Stimulated activated CD8-positive, alpha-beta memory T cell treated with anti-CD3 and anti-CD28 coated beads, Interleukin-4, amount 100 ng/mL, for 24 hours (primary cell): ENCODE measurements around the gene CEP112.

Experiments used
- DNase-seq: peaks from one replicate; pipeline ENCODE4 v3.0.0-alpha.2; 2020; ENCODE audit warnings: low read depth

CEP112 gene

DNA sequence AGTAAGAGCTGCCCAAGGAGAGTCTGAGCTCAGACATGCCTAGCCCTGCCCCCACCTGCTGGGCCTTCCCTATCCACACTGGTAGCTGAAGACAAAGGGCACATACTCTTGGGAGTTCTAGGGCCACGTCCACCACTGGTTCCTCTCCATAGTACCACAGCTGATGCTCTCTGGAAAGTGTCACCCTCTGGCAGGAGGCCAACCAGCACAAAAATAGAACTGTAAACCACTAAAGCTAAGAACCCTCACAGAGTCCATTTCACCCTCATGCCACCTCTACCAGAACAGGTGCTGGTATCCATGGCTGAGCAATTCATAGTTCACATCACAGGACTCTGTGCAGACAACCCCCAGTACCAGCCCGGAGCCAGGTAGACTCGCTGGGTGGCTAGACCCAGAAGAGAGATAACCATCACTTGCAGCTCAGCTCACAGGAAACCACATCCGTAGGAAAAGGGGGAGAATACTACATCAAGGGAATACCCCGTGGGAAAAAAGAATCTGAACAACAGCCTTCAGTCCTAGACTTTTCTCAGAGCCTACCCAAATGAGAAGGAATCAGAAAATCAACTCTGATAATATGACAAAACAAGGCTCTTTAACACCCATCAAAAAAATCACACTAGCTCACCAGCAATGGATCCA, 115.3 kb downstream of the CEP112 start:
- DNase-seq, result no peak

DNA sequence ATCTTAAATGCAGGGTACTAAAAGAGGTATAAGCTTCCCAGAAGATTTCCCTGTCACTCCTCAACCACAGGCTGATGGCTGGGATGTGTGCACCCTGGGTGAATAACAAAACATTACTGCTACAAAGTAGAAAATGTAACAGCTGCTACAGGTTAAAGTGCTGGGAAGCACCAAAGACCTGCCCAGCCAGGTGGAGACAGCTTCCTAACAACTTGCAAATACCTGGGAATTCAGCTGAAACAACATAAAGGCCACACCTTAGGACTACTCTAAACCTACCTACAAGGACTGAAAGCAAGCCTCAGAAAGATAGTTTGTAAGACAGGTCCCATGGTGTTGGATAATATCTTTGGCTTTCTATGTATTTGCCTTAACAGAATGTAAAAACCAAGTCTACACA, 118.5 kb downstream of the CEP112 start:
- no peak for DNase-seq

DNA sequence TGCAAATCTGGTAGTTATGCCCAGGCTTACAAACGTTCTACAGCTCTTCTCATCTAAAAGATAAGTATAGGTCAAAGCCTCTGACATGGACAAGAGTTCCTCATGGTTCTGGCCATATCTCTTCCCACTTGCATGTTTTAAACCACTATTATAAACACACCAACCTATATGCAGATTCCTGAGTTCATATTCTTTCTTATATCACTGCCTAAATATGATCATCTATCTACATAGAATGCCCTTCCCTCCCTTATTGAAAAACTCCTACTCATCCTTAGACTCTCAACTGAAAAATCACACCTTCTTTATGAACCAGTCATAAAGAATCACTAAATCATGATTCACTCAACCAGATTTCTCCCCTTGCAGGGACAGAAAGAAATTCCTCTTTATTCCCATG, 128.2 kb downstream of the CEP112 start:
- DNase-seq, result no peak

DNA sequence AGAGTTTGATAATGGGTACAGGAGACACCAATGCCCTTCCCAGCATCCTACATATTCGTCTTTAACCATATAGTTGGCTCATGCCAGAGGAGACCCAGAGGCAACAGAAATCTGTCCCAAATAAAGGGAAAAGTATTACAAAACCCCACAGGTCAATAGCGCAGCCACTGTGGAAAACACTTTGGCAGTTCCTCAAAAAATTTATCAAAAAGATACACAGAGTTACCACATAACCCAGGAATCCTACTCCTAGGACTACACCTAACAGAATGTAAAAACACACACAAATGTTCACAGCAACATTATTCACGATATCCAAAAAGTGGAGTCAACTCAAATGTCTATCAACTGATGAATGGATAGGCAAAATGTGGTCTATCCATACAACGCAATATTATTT, 135.8 kb downstream of the CEP112 start:
- DNase-seq, result no peak

DNA sequence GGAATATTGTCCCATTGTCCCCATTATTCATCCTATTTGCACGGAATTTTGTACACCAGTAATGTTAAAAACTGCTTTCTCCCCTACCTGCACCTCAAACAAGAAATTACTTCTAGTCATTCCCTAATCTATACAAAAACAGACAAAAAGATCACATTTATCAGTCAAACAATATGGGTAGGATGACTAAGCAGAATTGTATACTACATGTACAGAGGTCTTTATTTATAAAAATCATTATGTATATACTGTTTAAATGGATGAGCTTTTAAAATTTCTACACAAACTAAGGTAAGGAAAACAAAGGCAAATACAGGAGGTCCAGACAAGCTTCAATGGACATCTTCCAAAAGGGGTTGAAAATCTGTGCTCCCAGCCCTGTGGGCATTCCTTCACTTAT, 137.7 kb downstream of the CEP112 start:
- no peak for DNase-seq

DNA sequence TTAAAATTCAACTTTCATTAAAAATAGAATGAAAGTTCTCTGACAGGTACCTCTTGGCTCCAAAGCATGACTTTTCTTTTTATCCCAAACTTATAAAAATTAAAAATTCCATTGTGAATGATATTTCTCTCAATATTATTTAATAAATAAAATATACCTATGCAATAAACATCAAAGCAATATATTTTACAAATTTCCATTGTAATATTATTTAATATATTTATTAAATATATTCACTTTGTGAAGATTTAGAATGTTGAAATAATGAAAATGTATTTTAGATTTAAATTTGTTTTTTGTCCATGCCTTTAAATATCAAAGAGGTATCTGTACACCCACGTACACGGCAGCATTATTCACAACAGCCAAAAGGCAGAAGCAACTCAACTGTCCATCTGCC, 147.8 kb downstream of the CEP112 start:
- no peak for DNase-seq

DNA sequence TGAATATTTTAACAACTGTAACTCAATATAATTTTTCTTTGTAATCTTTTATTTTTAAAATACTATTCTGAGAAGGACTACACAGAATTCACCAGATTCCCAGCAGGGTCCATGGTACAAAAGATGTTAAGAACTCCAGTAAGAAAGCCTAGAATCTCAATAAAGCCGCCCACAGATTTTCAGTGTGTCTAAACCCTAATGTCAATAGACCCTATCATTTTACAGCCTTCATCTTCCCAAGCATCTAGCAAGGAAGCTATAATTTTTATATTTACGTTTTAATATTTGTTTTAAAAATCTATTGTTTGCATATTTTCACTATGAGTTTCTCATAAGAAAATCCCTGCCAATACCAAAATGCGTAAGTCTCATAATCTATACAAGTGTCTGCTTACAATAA, 148.5 kb downstream of the CEP112 start:
- DNase-seq, result no peak

DNA sequence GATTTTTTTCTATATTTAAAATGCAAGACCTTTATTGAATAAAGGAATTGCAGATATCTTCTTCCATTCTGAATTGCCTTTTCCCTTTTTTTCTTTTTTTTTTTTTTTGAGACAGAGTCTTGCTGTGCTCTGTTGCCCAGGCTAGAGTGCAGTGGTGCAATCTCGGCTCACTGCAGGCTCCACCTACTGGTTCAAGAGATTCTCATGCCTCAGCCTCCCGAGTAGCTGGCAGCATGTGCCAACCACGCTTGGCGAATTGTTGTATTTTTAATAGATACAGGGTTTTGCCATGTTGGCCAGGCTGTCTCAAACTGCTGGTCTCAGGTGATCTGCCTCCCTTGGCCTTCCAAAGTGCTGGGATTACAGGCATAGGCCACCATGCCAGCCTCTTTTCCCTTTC, 151.5 kb downstream of the CEP112 start:
- no peak for DNase-seq

DNA sequence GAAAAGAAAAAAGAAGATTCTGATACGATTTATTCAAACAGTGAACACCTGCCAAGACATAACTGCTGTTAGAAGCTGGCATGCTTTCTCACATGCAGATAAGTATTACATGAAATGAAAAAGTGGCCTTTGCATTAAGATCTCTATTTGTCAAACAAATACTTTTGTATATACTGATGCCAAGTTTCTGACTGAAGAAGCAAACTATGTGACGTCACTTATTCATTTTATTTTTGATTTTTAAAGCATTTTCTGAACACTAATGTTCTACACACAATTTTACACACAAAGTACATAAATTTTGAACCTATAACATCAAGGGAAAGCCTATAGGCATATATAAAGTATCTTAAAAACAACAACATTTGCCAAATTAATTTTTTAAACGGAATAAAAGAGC, 153.8 kb downstream of the CEP112 start:
- no peak for DNase-seq

DNA sequence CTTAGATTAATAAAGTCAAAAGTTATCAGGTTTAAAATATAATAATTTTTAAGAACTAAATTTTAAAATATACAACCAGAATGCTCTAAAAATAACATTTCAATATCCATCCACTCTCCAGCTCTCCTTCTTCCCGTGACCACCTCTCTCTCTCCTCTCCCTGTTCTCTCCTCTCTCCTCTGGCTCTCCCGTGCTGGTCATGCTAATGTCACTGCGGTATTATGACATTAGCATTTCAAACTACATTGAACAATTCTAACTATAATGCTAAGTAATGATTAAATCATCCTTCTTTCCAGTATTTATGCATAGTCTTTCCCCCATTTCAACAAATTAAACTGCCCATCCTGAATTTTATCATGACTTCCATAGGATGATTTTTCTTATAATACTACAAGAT, 154.7 kb downstream of the CEP112 start:
- DNase-seq, result no peak

DNA sequence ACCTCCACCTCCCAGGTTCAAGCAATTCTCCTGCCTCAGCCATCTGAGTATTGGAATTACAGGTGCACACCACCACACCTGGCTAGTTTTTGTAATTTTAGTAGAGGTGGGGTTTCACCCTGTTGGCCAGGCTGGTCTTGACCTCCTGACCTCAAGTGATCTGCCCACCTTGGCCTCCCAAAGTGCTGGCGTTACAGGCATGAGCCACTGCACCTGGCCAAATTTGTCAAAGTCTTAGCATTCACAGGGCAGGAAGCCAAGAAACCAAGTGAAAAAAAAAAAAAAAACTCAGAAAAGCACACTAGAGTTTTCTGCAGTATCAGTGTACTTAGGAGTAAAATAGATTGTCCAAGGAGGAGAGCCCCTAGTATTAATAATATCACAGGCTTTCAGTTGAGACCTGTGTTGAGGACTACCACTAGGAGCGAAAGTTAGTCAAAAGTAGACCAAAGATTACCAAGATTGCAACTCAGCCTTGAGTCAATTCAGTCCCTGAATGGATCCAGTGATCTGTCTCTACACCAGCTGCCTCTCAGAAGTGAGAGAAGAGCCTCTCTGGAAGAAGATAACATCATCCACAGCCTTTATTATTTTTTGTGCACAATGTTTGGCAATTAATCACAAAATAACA, 159.7 kb downstream of the CEP112 start:
- DNase-seq, result no peak

DNA sequence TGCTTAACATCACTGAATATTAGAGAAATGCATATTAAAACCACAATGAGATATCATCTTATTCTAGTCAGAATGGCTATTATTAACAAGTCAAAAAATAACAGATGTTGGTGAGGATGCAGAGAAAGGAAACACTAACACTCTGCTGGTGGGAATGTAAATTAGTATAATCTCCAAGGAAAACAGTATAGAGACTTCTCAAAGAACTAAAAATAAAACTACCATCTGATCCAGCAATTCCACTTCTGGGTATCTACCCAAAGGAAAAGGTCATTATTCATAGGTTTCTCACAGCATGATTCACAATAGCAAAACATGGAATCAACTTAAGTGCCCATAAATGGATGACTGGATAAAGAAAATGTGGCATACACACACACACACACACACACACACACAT, 166.4 kb downstream of the CEP112 start:
- DNase-seq, result no peak

DNA sequence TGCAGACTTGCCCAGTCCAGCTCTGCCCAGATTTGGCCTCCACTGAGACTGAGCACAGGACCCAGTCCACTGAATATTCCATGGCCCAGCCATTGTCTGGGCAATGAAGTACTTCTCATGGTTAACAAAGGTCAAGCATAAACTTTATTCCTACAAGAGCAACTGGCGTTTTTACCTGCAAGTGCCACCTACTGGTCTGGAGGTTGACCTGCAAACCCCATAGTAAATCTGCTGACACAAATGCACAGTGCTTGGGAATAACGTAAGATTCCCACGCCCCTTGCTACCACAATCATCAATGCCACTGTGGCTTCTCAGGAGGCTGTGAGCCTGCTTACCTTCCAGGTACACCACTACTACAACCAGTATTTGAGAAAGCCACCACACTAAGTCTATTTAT, 170.2 kb downstream of the CEP112 start:
- DNase-seq, result no peak

DNA sequence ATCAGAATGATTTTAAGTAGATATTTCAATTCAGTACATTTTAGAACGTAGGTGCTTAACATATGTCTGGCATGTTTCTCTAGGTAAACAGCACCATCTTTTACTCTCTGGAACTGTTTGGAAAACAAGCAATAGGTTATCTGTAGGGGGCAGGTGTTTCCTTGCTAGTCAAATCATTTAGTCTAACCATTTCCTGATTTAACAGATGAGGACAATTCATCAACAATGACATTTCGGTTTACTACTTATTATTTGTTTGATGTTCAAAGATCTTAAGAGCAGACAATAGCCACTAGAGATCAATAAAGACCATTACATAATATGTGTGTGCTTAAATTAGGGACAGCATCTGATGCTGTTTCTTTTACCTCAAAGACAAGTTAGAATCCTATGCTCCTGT, 173.1 kb downstream of the CEP112 start:
- no peak for DNase-seq

DNA sequence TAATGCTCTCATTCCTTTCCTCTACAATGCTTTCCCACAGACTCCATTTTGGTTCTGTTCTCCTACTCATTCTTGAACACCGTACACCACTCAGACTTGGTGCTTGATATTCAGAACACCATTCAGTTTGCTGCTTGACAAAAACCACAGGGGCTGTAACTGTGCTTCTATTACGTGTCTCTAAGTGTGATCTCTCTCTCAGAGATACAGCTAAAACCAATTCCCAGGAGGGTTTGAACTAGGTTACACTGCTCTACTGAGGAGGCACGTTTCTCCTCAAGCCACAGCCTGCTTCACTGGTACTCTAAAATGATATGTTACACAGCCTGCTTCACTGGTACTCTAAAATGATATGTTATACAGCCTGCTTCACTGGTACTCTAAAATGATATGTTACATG, 175.7 kb downstream of the CEP112 start:
- no peak for DNase-seq

DNA sequence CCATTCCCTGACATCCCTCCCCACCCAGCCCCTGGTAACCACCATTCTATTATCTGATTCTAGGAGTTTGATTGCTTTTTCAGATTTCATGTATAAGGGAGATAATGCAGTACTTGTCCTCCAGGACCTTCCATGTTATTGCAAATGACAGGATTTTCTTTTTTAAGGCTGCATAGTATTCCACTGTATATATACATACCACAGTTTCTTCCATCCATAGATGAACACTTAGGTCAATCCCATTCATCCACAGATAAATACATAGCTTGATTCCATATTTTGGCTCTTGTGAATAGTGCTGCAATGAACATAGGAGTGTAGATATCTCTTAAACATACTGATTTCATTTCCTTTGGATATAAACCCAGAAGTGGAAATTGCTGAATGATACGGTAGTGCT, 183.3 kb downstream of the CEP112 start:
- no peak for DNase-seq

DNA sequence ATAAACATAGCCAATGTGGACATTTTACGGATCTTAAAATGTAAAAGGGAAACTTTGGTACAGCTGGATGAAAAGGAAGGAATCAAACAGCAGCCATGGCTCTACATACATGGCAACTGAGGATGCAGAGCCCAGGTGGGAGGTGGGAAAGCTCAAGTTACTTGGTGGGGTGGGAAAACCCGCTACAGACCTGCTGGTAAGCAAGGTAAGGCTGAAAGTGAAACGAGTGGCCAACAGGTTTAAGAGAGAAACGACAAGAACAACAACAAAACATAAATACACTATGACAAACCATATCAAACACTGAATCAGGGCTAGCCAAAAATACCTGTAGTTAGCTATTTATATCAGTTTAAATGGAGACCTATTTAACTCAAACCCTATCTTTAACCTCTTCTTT, 185.3 kb downstream of the CEP112 start:
- no peak for DNase-seq

DNA sequence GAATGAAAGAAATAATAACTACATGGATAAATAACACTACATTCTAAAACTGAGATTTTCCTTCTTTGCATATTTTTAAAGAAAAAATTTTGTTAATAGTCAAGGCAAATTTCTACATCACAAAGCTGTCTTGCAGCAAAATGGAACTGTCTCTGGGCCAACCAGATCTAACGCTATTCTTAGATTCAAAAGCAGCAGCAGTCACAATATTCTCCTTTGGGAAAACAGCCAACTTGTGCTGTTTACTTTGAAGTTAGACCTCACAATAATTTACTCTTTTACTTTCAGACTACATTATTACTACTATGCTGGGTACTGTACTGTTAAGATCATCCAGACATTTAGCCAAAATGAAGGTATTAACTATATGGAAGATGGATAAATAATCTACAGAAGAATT, 189.1 kb downstream of the CEP112 start:
- no peak for DNase-seq

DNA sequence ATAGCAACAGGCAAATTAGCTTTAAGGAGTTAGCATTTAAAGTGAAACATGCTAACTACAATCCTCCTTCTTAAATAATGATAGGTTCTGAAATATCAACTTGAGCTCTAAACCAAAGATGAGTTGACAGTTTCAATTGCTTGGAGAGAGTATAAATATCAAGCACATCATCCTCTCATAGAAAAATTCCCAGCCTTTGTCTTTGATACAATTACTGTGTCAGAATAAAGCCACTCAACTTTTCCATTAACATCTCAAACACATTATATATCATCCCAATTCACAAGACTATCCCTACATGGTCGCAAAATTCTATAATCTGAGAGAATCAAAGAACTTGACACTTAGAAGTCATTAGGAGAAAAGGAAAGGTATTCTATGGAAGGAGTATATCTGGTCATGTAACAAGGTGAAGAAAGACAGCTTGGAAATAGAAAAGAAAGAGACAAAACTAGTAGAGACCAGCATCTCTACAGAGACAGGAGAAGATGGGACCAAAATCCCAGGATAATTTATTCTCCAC, 189.8 kb downstream of the CEP112 start:
- no peak for DNase-seq

DNA sequence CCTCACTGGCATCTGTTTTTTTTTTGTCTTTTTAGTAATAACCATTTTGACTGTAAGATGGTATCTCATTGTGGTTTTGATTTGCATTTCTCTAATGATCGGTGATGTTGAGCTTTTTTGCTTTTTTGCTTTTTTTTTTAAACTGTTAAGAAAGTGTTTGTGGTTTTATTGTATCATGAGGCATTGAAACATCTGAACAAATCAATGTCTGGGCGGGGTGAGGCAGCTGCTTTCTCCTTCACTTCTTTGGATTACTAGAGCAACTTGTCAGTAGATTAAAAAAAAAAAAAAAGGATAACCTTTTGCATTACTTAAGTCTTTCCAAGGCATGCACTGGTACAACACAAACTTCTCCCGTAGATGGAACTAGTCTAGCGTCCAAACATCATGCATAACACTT, 191.7 kb downstream of the CEP112 start:
- no peak for DNase-seq

DNA sequence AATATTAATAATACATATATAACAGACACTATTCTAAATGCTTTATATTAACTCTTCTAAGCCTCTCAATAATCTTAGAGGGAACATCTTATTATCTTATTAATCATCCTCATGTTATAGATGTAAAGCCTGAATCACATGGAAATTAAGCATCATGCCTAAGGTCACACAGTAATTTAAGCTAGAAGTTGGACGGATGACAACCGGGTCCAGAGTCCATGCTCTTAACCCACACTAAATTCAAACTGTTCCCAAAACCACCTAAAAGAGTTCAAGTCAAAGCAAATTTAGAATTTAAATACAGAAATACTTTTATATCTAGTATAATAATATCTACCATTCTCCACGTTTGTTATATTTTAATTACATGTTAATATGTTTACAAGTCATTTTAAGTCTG, 193.3 kb downstream of the CEP112 start:
- DNase-seq, result no peak

DNA sequence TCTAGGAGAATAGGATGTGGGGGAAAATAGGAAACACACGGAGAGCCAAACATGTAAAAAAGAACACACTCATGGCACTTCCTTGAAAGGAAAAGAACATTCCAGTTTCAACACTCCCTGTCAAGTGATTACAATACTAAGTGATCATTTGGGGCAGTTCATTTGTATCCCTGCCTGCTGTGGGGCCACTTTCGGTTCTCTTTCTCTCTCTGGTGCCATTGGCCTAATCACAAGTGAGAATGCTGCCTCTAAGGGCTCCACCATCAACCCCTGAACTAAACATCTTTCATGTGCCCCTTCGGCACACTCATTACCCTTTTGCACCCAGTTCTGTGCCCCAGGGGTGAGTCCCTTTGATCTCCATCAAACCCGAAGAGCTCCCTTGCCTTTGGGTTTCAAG, 197.3 kb downstream of the CEP112 start:
- DNase-seq, result no peak

DNA sequence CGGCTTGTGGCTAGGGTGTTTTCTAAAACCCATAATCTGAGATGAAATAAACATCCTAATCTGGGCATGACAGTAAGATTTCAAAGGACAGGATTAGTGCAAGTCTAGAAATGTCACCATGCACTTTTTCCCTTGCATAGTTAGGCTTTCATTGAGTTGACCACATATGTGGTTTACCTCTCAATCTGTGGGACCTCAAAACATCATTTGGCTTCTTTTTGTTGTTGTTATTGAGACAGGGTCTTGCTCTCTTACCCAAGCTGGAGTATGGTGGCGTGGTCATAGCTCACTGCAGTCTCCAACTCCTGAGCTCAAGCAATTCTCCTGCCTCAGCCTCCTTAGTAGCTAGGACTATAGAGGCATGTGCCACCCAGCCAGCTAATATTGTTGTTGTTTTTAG, 197.8 kb downstream of the CEP112 start:
- no peak for DNase-seq

DNA sequence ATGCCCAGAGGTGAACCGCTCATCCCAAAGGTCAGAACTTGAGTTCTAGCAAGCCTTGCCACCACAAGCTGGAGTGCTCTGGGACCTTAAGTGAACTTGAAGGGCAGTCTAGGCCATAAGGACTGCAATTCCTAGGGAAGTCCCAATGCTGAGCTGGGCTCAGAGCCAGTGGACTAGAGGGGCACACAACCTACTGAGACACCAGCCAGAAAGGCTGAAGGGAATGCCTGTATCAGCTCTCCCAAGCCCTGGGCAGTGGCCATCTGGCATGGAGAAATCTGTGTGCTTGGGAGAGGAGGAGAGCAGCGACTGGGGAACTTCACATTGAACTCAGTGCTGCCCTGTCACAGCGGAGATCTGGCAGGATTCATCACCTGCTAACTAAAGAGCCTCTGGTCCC, 201.3 kb downstream of the CEP112 start:
- DNase-seq, result no peak
